SK-N-SH (cell line): Measurements from ENCODE around the gene SPSB1.

Source experiments
- CTCF ChIP-seq: fragments of 200-600 bp; sonication (generic); IDR thresholded peaks from 2 replicates; pipeline ENCODE4 v1.6.1; 2017; ENCODE audit warnings: antibody characterized with exemption, mild to moderate bottlenecking, moderate library complexity
- EZH2phosphoT487 ChIP-seq: fragments of 200-600 bp; sonication (generic); IDR thresholded peaks from 2 replicates; pipeline ENCODE4 v1.6.1; 2017; ENCODE audit warnings: low read depth, mixed run types, mild to moderate bottlenecking, antibody characterized with exemption, moderate library complexity, borderline replicate concordance
- FOXJ3 ChIP-seq: sonication (generic); formaldehyde crosslinking; IDR thresholded peaks from 2 replicates; pipeline ENCODE4 v1.5.1; 2020; ENCODE audit warnings: mild to moderate bottlenecking, missing genetic modification reagents
- FOXM1 ChIP-seq: IDR thresholded peaks from 2 replicates; pipeline ENCODE4 v1.4.0; 2012; ENCODE audit warnings: low read depth, mild to moderate bottlenecking
- YY1 ChIP-seq: IDR thresholded peaks from 2 replicates; pipeline ENCODE4 v1.4.0; 2012; ENCODE audit warnings: low read depth, mild to moderate bottlenecking

GRCh38 chr1:9300573-9300972 lies 7.9 kb downstream of the SPSB1 start:
- TF ChIP-seq CTCF (no peak), YY1 (no peak), EZH2phosphoT487 (no peak), FOXJ3 (CRISPR knock-in tag) (no peak), FOXM1 (no peak)
